ENCODE results near the gene TUBGCP3.

DNA sequence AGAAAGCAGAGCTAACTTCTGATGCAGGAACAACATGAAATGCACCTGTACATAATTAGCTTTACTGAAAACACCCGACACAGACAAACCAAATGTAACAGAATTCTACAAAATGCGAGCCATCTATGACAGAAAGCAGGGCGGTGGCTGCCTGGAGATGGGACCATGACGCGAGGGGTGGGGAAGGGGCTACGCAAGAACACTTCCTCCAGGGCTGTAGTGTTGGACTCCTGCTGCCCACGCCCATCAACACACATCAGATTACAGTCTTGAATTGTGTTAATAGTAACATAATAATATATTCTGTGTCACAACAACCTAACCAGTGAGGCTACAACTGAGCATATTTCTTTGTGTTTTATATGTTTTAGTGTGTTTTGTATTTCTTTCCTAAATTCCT is 108.6 kb downstream of the TUBGCP3 start:
- TF ChIP-seq EZH2 (IDR thresholded peaks at IDR 0.05) (no peak), EZH2phosphoT487 (IDR thresholded peaks at IDR 0.05; ENCODE audit: borderline replicate concordance) (no peak), SP1 (IDR thresholded peaks at IDR 0.05; ENCODE audit: low read depth) (no peak), POLR2AphosphoS5 (IDR thresholded peaks at IDR 0.05; ENCODE audit: low read depth, low read length) (no peak), JUND (IDR thresholded peaks at IDR 0.05) (no peak), YY1 (IDR thresholded peaks at IDR 0.05; ENCODE audit: extremely low read depth, insufficient replicate concordance, low read depth, low read length) (no peak)
- TF ChIP-seq, protein P1, sequence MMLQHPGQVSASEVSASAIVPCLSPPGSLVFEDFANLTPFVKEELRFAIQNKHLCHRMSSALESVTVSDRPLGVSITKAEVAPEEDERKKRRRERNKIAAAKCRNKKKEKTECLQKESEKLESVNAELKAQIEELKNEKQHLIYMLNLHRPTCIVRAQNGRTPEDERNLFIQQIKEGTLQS (IDR thresholded peaks at IDR 0.05), result no peak
- TF ChIP-seq, protein P2, sequence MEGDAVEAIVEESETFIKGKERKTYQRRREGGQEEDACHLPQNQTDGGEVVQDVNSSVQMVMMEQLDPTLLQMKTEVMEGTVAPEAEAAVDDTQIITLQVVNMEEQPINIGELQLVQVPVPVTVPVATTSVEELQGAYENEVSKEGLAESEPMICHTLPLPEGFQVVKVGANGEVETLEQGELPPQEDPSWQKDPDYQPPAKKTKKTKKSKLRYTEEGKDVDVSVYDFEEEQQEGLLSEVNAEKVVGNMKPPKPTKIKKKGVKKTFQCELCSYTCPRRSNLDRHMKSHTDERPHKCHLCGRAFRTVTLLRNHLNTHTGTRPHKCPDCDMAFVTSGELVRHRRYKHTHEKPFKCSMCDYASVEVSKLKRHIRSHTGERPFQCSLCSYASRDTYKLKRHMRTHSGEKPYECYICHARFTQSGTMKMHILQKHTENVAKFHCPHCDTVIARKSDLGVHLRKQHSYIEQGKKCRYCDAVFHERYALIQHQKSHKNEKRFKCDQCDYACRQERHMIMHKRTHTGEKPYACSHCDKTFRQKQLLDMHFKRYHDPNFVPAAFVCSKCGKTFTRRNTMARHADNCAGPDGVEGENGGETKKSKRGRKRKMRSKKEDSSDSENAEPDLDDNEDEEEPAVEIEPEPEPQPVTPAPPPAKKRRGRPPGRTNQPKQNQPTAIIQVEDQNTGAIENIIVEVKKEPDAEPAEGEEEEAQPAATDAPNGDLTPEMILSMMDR (IDR thresholded peaks at IDR 0.05 in 2 of 3, conservative IDR thresholded peaks at IDR 0.05 in 1 of 3; ENCODE audit: borderline replicate concordance in 1 of 3, insufficient read depth in 1 of 3, low read depth in 2 of 3, low read length in 2 of 3), result no peak

Measured in HCT116 (cell line).